Ramos (cell line): ENCODE measurements around the gene RPAP2.
"Not testable (repeated sequence)": the region's sequence is repeated elsewhere in the genome, so short reads cannot be mapped to it uniquely, and the experiment has no call there.

ENCODE experiments used
- in situ Hi-C: fragments of 300-500 bp; cut with MboI; formaldehyde crosslinking; loops from one replicate; pipeline ENCODE4 v1.14.3; 2022; ENCODE audit warnings: low sequenced_read_pairs; ENCODE audit not compliant: unreplicated experiment

Gene RPAP2

GRCh38 chr1:92367496-92367895 lies 68.6 kb downstream of the RPAP2 start:
- in situ Hi-C loops, result no loop called here

GRCh38 chr1:92372164-92372563 lies 73.3 kb downstream of the RPAP2 start:
- in situ Hi-C loops, result no loop called here

DNA sequence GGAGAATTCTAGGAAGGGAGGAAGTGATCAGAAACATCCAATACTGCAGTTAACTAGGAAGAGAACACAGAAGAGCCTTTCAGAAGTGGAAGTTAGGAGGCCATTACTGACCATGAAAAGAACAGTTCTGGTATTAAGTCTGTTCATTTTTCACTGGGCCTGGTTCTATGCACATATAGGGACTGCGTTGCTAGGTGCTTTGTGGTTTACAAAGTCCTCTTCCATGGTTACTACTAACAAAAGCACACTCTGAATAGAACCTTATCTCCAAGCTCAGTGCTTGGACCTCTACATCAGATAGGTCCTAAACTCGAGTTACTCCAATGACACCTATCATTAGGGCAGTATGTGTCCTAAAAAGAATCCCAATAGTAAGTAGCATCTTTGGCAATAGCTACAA lies 75.4 kb downstream of the RPAP2 start:
- in situ Hi-C loops, result no loop called here

DNA sequence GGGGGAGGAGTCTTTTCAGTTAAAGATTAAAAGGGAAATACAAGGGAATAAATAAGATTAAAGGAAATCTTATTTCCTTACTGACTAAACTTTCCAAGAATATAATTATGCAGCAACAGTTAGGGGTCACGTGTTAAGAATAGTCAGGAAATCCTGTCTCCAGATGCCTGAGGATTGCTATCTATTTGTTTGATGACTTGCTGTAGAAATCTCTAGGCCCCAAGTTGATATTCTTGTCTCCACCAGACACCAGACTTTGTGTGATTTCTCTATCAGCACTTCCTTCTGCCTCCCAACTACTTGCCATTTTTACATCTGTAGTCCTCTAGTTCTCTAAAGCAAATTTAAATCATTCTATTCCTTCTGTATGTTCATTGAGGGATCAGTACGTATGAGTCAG lies 77.5 kb downstream of the RPAP2 start:
- in situ Hi-C loops, result no loop called here

GRCh38 chr1:92377991-92378390 lies 79.1 kb downstream of the RPAP2 start:
- in situ Hi-C loops, result not testable (repeated sequence)

GRCh38 chr1:92380867-92381266 lies 82.0 kb downstream of the RPAP2 start:
- in situ Hi-C loops, result no loop called here

DNA sequence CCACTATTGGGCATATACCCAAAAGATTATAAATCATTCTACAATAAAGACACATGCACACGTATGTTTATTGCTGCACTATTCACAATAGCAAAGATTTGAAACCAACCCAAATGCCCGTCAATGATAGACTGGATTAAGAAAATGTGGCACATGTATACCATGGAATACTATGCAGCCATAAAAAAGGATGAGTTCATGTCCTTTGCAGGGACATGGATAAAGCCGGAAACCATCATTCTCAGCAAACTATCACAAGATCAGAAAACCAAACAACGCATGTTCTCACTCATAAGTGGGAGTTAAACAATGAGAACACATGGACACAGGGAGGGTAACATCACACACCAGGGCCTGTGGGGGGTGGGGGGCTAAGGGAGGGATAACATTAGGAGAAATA lies 95.1 kb downstream of the RPAP2 start:
- in situ Hi-C loops, result not testable (repeated sequence)

GRCh38 chr1:92398519-92398918 lies 99.7 kb downstream of the RPAP2 start:
- in situ Hi-C loops, result no loop called here

GRCh38 chr1:92399076-92399475 lies 100.2 kb downstream of the RPAP2 start:
- in situ Hi-C loops, result no loop called here

DNA sequence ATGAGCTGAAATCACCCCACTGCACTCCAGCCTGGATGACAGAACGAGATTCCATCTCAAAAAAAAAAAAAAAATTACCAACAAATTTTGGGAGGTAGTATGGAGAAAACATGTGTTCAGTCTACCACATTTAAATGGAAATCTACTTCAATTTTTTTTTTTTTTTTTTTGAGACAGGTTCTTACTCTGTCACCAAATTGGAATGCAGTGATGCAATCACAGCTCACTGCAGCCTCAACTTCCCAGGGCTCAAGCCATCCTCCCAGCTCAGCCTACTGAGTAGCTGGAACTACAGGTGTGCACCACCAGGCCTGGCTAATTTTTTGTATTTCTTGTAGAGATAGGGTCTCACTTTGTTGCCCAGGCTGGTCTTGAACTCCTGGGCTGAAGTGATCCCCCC lies 105.8 kb downstream of the RPAP2 start:
- in situ Hi-C loops, result no loop called here

- in situ Hi-C loops, result no loop called here
These were observed 110.0 kb downstream of the RPAP2 start for GRCh38 chr1:92408825-92409224.

GRCh38 chr1:92409946-92410549 lies 111.2 kb downstream of the RPAP2 start:
- in situ Hi-C loops, result no loop called here

DNA sequence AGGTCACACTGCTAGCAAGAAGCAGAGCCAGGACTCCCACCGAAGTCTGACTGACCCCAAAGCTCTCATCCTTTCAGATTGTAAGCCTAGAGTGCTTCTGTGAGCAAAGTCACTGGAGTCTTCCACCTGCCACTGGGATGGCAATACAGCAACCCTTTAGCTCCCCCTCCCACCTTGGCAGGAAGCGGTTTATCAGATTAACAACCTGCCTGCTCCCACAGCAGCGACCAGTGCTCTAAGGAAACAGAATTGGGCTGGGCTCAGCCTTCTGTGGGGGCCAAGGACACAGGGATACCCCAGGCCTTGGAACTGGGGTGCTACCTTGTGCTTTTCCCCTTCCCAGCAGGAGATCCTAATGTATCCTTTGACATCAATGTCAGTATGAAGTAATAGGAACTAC lies 111.8 kb downstream of the RPAP2 start:
- in situ Hi-C loops, result no loop called here

- in situ Hi-C loops, result no loop called here
These were observed 112.7 kb downstream of the RPAP2 start for GRCh38 chr1:92411511-92411910.

- in situ Hi-C loops, result no loop called here
These were observed 120.8 kb downstream of the RPAP2 start for GRCh38 chr1:92419642-92420041.

DNA sequence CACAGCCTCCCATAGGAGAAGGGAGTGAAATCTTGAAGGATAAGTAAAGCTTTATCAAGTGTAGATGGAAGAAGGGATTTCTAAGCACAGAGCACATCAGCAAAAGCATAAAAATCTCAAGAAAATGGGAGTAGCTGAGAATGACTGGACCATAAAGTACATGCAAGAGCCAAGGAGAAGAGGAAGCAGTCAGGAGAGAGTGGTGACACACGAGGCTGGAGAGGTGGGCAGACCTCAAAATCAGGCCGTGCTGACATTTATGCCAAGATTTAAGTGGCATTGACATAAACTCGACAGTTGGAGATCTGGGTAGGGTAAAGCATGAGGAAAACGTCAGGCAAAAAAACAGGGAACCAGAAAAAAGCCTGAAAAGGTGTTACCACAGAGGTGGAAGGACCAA lies 125.5 kb downstream of the RPAP2 start:
- in situ Hi-C loops, result no loop called here

DNA sequence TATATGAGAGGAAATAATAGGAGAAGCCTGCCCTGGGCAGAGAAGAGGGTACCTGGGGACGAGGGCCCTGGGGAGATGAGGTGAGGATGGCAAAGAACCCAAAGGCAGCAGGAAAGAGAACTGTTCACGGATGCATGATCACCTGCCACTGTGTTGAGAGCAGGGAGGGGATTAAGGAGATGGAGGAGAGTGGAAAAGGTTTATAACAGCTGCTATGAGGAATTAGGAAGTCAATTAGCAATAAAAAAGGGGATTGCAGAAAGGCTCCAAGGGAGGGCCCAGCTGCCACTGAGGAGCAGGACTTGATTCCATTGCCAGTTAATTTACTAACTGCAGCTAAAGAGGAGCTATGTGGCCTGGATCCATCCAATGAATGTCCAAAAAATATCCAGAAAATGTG lies 126.8 kb downstream of the RPAP2 start:
- in situ Hi-C loops, result no loop called here

DNA sequence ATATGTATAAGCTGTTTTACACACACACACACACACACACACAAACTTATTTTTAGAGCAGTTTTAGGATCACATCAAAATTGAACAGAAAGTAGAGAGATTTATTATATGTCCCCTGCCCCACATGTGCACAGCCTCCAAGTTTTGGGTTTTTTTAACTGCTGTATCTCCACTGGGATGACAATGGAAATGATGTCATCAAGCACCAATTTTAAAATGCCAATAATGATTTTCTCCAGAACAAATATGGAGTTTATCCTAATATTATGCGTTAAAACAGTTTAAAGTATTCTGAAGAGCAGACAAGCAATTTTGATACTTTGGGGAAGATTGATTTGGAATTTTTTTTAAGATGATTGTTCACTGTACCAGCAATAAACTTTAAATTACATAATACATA lies 131.2 kb downstream of the RPAP2 start:
- in situ Hi-C loops, result no loop called here

DNA sequence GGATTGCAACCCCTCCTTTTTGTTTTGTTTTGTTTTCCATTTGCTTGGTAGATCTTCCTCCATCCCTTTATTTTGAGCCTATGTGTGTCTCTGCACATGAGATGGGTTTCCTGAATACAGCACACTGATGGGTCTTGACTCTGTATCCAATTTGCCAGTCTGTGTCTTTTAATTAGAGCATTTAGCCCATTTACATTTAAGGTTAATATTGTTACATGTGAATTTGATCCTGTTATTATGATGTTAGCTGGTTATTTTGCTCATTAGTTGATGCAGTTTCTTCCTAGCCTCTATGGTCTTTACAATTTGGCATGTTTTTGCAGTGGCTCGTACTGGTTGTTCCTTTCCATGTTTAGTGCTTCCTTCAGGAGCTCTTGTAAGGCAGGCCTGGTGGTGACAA lies 135.7 kb downstream of the RPAP2 start:
- in situ Hi-C loops, result not testable (repeated sequence)

DNA sequence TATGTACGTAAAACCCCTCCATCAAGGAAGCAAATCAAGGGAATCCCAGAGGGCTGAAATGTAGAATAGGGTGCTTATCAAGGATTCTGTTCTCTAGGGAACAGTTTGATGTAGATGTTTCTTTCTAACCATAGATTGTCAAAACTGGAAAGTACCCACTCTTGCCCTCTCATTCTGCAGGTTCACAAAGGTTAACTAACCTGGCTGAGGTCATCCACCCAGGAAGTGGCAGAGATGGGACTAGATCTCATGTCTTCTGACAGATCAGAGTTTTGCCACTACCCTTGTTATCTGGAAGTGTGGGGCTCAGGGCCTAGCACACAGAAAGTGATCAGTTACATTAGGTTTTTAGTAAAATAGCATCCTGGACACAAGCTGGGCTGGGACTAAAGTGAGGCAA lies 140.4 kb downstream of the RPAP2 start:
- in situ Hi-C loops, result no loop called here

DNA sequence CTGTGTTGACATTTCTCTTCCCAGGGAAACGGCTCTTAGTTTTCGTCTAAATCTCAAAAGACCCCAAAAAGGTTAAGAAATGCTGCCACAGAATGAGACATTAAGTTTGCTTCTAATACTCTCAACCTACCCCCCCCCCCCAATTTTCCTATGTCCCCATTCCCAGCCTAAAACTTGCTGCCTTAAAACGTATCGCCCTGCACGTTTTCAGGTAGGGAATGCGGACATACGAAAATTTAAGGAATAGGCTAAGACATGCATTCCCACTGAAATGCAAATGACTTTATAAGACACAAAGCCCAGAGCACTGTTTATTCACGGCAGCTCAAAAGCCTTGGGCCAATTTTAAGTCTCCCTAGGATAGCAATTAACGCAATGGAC lies 142.4 kb downstream of the RPAP2 start:
- in situ Hi-C loops, result no loop called here

GRCh38 chr1:92441697-92442342 lies 143.0 kb downstream of the RPAP2 start:
- in situ Hi-C loops, result no loop called here
